Panc1 (cell line): ENCODE measurements around the gene BCL2L1. TPM values are rescaled to one million over a fixed set of nuclear protein-coding genes. Genes with fewer than 3 reads are reported as not detected.
A peak's percentile ranks its signal among the peaks of the same experiment; 100 is the strongest.

Experiments
- ATAC-seq: fragments of 200-7000 bp; cut with Tn5 transposase; 2 replicates; pipeline ENCODE4 v1.9.1; 2020; ENCODE audit warnings: mild to moderate bottlenecking, moderate library complexity
- BruUV-seq: library from RNA; stranded (reverse); fragments of 400-500 nt; replicated peaks from 2 replicates; lab custom pipeline; 2021; lab: Mats Ljungman, UMichigan
- CTCF ChIA-PET: fragments of 300-600 bp; sonication (Branson Sonifier 250); formaldehyde crosslinking; loops from one replicate; lab custom pipeline; 2022; ENCODE audit warnings: antibody characterized with exemption; lab: Charles Lee
- POLR2A ChIA-PET: fragments of 300-600 bp; sonication (Branson Sonifier 250); formaldehyde crosslinking; loops from one replicate; lab custom pipeline; 2022; ENCODE audit warnings: antibody characterized with exemption; lab: Charles Lee
- DNase-seq: peaks from one replicate; pipeline ENCODE4 v3.0.0-alpha.2; 2010; ENCODE audit warnings: low read depth, low spot score
- H3K27ac ChIP-seq: 2 replicates; pipeline ENCODE4 v1.5.1; 2011; ENCODE audit warnings: mild to moderate bottlenecking, low read length, inconsistent platforms
- H3K27me3 ChIP-seq: fragments of 200-500 bp; sonication (Bioruptor generic); 2 replicates; pipeline ENCODE4 v1.6.0; 2014; ENCODE audit warnings: low read length, inconsistent platforms; ENCODE audit not compliant: control insufficient read depth, insufficient read depth
- H3K36me3 ChIP-seq: fragments of 200-500 bp; sonication (Bioruptor generic); 2 replicates; pipeline ENCODE4 v1.5.1; 2014; ENCODE audit warnings: inconsistent platforms, mild to moderate bottlenecking, low read length, moderate library complexity; ENCODE audit not compliant: control insufficient read depth, insufficient read depth
- H3K4me1 ChIP-seq: 2 replicates; pipeline ENCODE4 v1.5.1; 2011; ENCODE audit warnings: inconsistent platforms, mild to moderate bottlenecking, low read length, moderate library complexity; ENCODE audit not compliant: control insufficient read depth, insufficient read depth
- H3K4me3 ChIP-seq, 2 experiments: 2 replicates each; pipeline ENCODE4 v1.5.1; 2011 to 2012; ENCODE audit warnings: low read depth in 2 of 2, low read length in 2 of 2, mild to moderate bottlenecking in 2 of 2, inconsistent platforms in 1 of 2, moderate library complexity in 1 of 2
- H3K9me3 ChIP-seq: fragments of 200-500 bp; sonication (Bioruptor generic); 2 replicates; pipeline ENCODE4 v1.5.1; 2014; ENCODE audit warnings: low read depth, mild to moderate bottlenecking, inconsistent platforms, low read length, moderate library complexity; ENCODE audit not compliant: control insufficient read depth, insufficient read depth
- CTCF ChIP-seq: fragments of 450-650 bp; IDR thresholded peaks from 2 replicates; pipeline ENCODE4 v1.5.1; 2017; ENCODE audit warnings: mild to moderate bottlenecking
- POLR2AphosphoS5 ChIP-seq: IDR thresholded peaks from 2 replicates; pipeline ENCODE4 v1.6.1; 2012; ENCODE audit warnings: mild to moderate bottlenecking, low read depth, low read length, moderate library complexity
- REST ChIP-seq, 2 experiments: IDR thresholded peaks; 2 replicates each; pipeline ENCODE4 v1.6.1; 2011 to 2012; ENCODE audit warnings: low read depth in 2 of 2, control low read depth in 1 of 2, low read length in 1 of 2, mild to moderate bottlenecking in 1 of 2, moderate library complexity in 1 of 2; ENCODE audit not compliant: insufficient read depth in 1 of 2
- SIN3A ChIP-seq: IDR thresholded peaks from 2 replicates; pipeline ENCODE4 v1.6.1; 2012; ENCODE audit warnings: low read depth, mild to moderate bottlenecking, low read length, moderate library complexity, borderline replicate concordance; ENCODE audit not compliant: insufficient read depth
- TCF7L2 ChIP-seq: IDR thresholded peaks from 2 replicates; pipeline ENCODE4 v1.6.1; 2011; ENCODE audit warnings: mild to moderate bottlenecking, low read depth, low read length, inconsistent platforms
- in situ Hi-C: cut with HindIII; loops from 2 replicates; pipeline ENCODE4 v1.10.0; 2016; ENCODE audit warnings: low sequenced_read_pairs, low pct_unique_long_range_greater_than_20kb
- intact Hi-C: fragments of 100-400 bp; cut with micrococcal nuclease; formaldehyde crosslinking; loops from one replicate; pipeline ENCODE4 v1.10.0; 2022; ENCODE audit not compliant: unreplicated experiment
- total RNA-seq: library from RNA; stranded (reverse); gene quantifications from one replicate; pipeline ENCODE4 v1.2.1, GENCODE V29; 2021; ENCODE audit not compliant: unreplicated experiment

Gene BCL2L1
- total RNA-seq, 1 experiment from 2014 or later, result 150 TPM

GRCh38 chr20:31721408-31722256 is 1.0 kb downstream of the BCL2L1 start:
- H3K27me3 ChIP-seq, result no peaks in the 10 kb centered on the region
- H3K27ac ChIP-seq, result peak overlapping the region; percentile 99
- TF ChIP-seq TCF7L2 (no peak), SIN3A (peak; percentile 77; the same call in 1 of the 2 replicates)
- in situ Hi-C loops, result no loop called here
- peaks cover 6% of the 10 kb centered on the region for H3K36me3 ChIP-seq
- ATAC-seq (no peak), DNase-seq (no peak)
- peaks cover 48% of the 10 kb centered on the region for H3K4me1 ChIP-seq
- TSS peak; percentile 80 for BruUV-seq
- peak overlapping the region; percentile 60 to 85 for H3K4me3 ChIP-seq
- ChIA-PET CTCF (interaction anchor here (0.6 to 6.6 kb wide), 6 partner anchors 25 to 159 kb away, joined by 3 to 195 read pairs (median 4); no protein-coding TSS in a partner anchor), POLR2A (interaction anchor here (1.6 to 3.6 kb wide), 2 partner anchors 17 to 60 kb away, joined by 6 to 21 read pairs; partner anchors contain the start of gene TPX2)
- intact Hi-C loops, result loop anchor here (2.0 to 5.0 kb wide), 3 partner anchors 44 to 159 kb away; no protein-coding TSS in a partner anchor
- H3K9me3 ChIP-seq, result no peaks in the 10 kb centered on the region

GRCh38 chr20:31720486-31721407 is 1.9 kb downstream of the BCL2L1 start:
- Histone ChIP-seq H3K36me3 (peaks cover 6% of the 10 kb centered on the region), H3K4me3 (peak overlapping the region; percentile 60 to 85), H3K27ac (peak overlapping the region; percentile 99), H3K9me3 (no peaks in the 10 kb centered on the region), H3K4me1 (peaks cover 55% of the 10 kb centered on the region), H3K27me3 (no peaks in the 10 kb centered on the region)
- BruUV-seq, result no TSS peak
- ChIA-PET CTCF (interaction anchor here (0.6 to 6.6 kb wide), 4 partner anchors 9 to 1123 kb away, joined by 3 to 195 read pairs (median 9); no protein-coding TSS in a partner anchor), POLR2A (interaction anchor here (0.5 to 1.1 kb wide), 7 partner anchors 28 to 208 kb away, joined by 3 to 9 read pairs (median 4); no protein-coding TSS in a partner anchor)
- TF ChIP-seq SIN3A (peak; percentile 4; the same call in 1 of the 2 replicates), POLR2AphosphoS5 (no peak; the same call in none of the 2 replicates), REST (IDR thresholded peaks at IDR 0.05; ENCODE audit: insufficient read depth in 1 of 2, low read depth in 2 of 2, low read length in 1 of 2) (no peak), CTCF (no peak), TCF7L2 (no peak; the same call in 1 of the 2 replicates)
- ATAC-seq (no peak), DNase-seq (no peak)
- in situ Hi-C loops, result no loop called here
- intact Hi-C loops, result loop anchor here (5.0 kb wide), 2 partner anchors 43 to 158 kb away; no protein-coding TSS in a partner anchor
